GM12891 (cell line): ENCODE measurements around the gene METTL6.

ENCODE experiments used
- PAX5 ChIP-seq: IDR thresholded peaks from 2 replicates; pipeline ENCODE4 v1.6.1; 2011; ENCODE audit warnings: low read length, moderate library complexity, mild to moderate bottlenecking; ENCODE audit not compliant: insufficient read depth, severe bottlenecking
- POLR2A ChIP-seq: IDR thresholded peaks from 2 replicates; pipeline ENCODE4 v1.6.1; 2011; ENCODE audit warnings: low read depth, low read length, control low read depth
- POLR2AphosphoS5 ChIP-seq: IDR thresholded peaks from 2 replicates; pipeline ENCODE4 v1.6.1; 2011; ENCODE audit warnings: low read depth, low read length, control low read depth
- SPI1 ChIP-seq: IDR thresholded peaks from 2 replicates; pipeline ENCODE4 v1.6.1; 2011; ENCODE audit warnings: low read depth, low read length, control low read depth
- TAF1 ChIP-seq: IDR thresholded peaks from 2 replicates; pipeline ENCODE4 v1.6.1; 2011; ENCODE audit warnings: low read depth, low read length, control low read depth

- TF ChIP-seq TAF1 (no peak), POLR2A (no peak), POLR2AphosphoS5 (no peak), SPI1 (no peak), PAX5 (no peak)
Measured at GRCh38 chr3:15470849-15471248, 43.5 kb upstream of the METTL6 start.
